ENCODE results near the gene AK2. TPM values are rescaled to one million over a fixed set of nuclear protein-coding genes. Genes with fewer than 3 reads are reported as not detected.
A peak's percentile ranks its signal among the peaks of the same experiment; 100 is the strongest.

The AK2 gene
- total and polyA plus RNA-seq, 12 donors, result 55.3 to 245 (median 144) TPM

GRCh38 chr1:32992489-32993323 is 44.0 kb downstream of the AK2 start:
- Histone ChIP-seq H3K9me3 (replicated peaks in 1 of 3) (no peaks in the 10 kb centered on the region), H3K36me3 (replicated peaks in 1 of 2) (no peaks in the 10 kb centered on the region), H3K4me1 (replicated peaks in 1 of 2) (peaks cover 26 to 56% of the 10 kb centered on the region in 2 donors), H3K27me3 (no peaks in the 10 kb centered on the region), H3K27ac (peak overlapping the region; percentile 26 to 87 (median 61)), H3K4me3 (no peak overlapping the region)
- intact Hi-C loops (cut with DNase I), result no loop called here
- peak; percentile 53 to 88 (median 82) for DNase-seq
- TF ChIP-seq POLR2A (IDR thresholded peaks at IDR 0.05), result peak in 1 of 2 donors; percentile 41
- TF ChIP-seq CTCF (IDR thresholded peaks at IDR 0.05), result no peak
- WGBS, 4 donors, result 43 to 53% (median 46%) methylated on average over 6 to 7 of the region's 7 CpGs

GRCh38 chr1:32991819-32992488 is 44.7 kb downstream of the AK2 start:
- intact Hi-C loops (cut with DNase I), result no loop called here
- no peak for DNase-seq
- Histone ChIP-seq H3K36me3 (replicated peaks in 1 of 2) (no peaks in the 10 kb centered on the region), H3K4me1 (replicated peaks in 1 of 2) (peaks cover 18 to 49% of the 10 kb centered on the region in 2 donors), H3K27me3 (no peaks in the 10 kb centered on the region), H3K9me3 (replicated peaks in 1 of 3) (no peaks in the 10 kb centered on the region), H3K4me3 (no peak overlapping the region), H3K27ac (peak overlapping the region; percentile 16 to 87 (median 40))
- TF ChIP-seq CTCF (IDR thresholded peaks at IDR 0.05) (no peak), POLR2A (IDR thresholded peaks at IDR 0.05) (no peak)
- WGBS, 4 donors, result 76 to 86% (median 83%) methylated on average over 6 to 9 of the region's 9 CpGs

DNA sequence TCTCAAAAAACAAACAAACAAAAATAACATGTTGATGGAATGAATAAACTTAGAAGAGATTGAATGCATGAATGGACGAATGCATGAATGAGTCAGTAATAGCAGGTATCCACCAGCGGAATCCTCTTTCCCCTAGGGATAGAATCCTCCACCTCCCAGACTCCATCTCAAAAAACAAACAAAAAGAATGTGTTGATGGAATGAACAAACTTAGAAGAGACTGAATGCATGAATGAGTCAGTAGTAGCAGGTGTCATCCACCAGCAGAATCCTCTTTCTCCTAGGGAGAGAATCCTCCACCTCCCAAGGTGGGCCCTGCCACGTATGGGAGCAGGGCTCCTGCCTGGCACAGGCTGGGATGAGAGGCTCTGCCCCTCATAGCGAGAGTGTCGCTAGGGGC is 45.3 kb downstream of the AK2 start:
- intact Hi-C loops (cut with DNase I), result no loop called here
- no peak for DNase-seq
- H3K4me3 ChIP-seq, result no peak overlapping the region
- peaks cover 16 to 45% of the 10 kb centered on the region in 2 donors for H3K4me1 ChIP-seq (replicated peaks in 1 of 2)
- H3K27me3 ChIP-seq, result no peaks in the 10 kb centered on the region
- WGBS, 4 donors, result 87 to 96% (median 94%) methylated on average over 5 of the region's 5 CpGs
- H3K36me3 ChIP-seq (replicated peaks in 1 of 2), result no peaks in the 10 kb centered on the region
- TF ChIP-seq CTCF (IDR thresholded peaks at IDR 0.05) (no peak), POLR2A (IDR thresholded peaks at IDR 0.05) (no peak)
- H3K9me3 ChIP-seq (replicated peaks in 1 of 3), result no peaks in the 10 kb centered on the region
- H3K27ac ChIP-seq, result peak overlapping the region in 4 of 5 donors; percentile 16 to 87 (median 50)

- 83 to 95% (median 92%) methylated on average over 5 of the region's 5 CpGs for WGBS, 4 donors
- H3K27me3 ChIP-seq, result no peaks in the 10 kb centered on the region
- peak overlapping the region in 1 of 5 donors; percentile 0 for H3K27ac ChIP-seq
- no peaks in the 10 kb centered on the region for H3K9me3 ChIP-seq (replicated peaks in 1 of 3)
- H3K4me3 ChIP-seq, result no peak overlapping the region
- peaks cover 16 to 45% of the 10 kb centered on the region in 2 donors for H3K4me1 ChIP-seq (replicated peaks in 1 of 2)
- no peaks in the 10 kb centered on the region for H3K36me3 ChIP-seq (replicated peaks in 1 of 2)
- intact Hi-C loops (cut with DNase I), result no loop called here
- DNase-seq, result no peak
- TF ChIP-seq POLR2A (IDR thresholded peaks at IDR 0.05) (no peak), CTCF (IDR thresholded peaks at IDR 0.05) (no peak)
Measured at GRCh38 chr1:32990887-32991286, 45.8 kb downstream of the AK2 start.

Data from adrenal gland (tissue), 12 donors.